Osteoblast (primary cell): Measurements from ENCODE around the gene TXNL4B. TPM values are rescaled to one million over a fixed set of nuclear protein-coding genes. Genes with fewer than 3 reads are reported as not detected.

ENCODE experiments used
- DNase-seq: peaks from one replicate; pipeline ENCODE4 v3.0.0; 2011; ENCODE audit warnings: low spot score, mixed read lengths; ENCODE audit not compliant: insufficient read length; ENCODE audit errors: missing footprints
- H2AFZ ChIP-seq: 2 replicates; pipeline ENCODE4 v1.6.0; 2011; ENCODE audit warnings: mild to moderate bottlenecking, low read length
- H3K27ac ChIP-seq: 2 replicates; pipeline ENCODE4 v1.5.1; 2011; ENCODE audit warnings: mild to moderate bottlenecking, low read depth, low read length, moderate library complexity
- H3K27me3 ChIP-seq: 2 replicates; pipeline ENCODE4 v1.6.0; 2012; ENCODE audit warnings: mild to moderate bottlenecking, control low read depth, inconsistent platforms, low read length, moderate library complexity; ENCODE audit not compliant: insufficient read depth
- H3K36me3 ChIP-seq: 2 replicates; pipeline ENCODE4 v1.5.1; 2011; ENCODE audit warnings: mild to moderate bottlenecking, low read length, control low read depth, moderate library complexity; ENCODE audit not compliant: insufficient read depth
- H3K4me1 ChIP-seq: 2 replicates; pipeline ENCODE4 v1.5.1; 2011; ENCODE audit warnings: mild to moderate bottlenecking, low read length, control low read depth, moderate library complexity; ENCODE audit not compliant: insufficient read depth
- H3K4me2 ChIP-seq: 2 replicates; pipeline ENCODE4 v1.6.0; 2011; ENCODE audit warnings: mild to moderate bottlenecking, low read length; ENCODE audit not compliant: insufficient read depth
- H3K4me3 ChIP-seq: fragments of 200-600 bp; sonication (generic); 3 replicates; pipeline ENCODE4 v1.5.1; 2012; ENCODE audit warnings: mild to moderate bottlenecking, low read length, inconsistent platforms; ENCODE audit not compliant: insufficient read depth
- H3K79me2 ChIP-seq: 2 replicates; pipeline ENCODE4 v1.6.0; 2012; ENCODE audit warnings: mild to moderate bottlenecking, low read length, control low read depth, inconsistent platforms; ENCODE audit not compliant: insufficient read depth
- H3K9me3 ChIP-seq: 2 replicates; pipeline ENCODE4 v1.5.1; 2011; ENCODE audit warnings: low read depth, low read length, control low read depth
- H4K20me1 ChIP-seq: 2 replicates; pipeline ENCODE4 v1.6.0; 2012; ENCODE audit warnings: mild to moderate bottlenecking, low read length, control low read depth; ENCODE audit not compliant: insufficient read depth
- CTCF ChIP-seq: IDR thresholded peaks from 2 replicates; pipeline ENCODE4 v1.5.1; 2011; ENCODE audit warnings: mild to moderate bottlenecking, low read depth, low read length, moderate library complexity; ENCODE audit errors: extremely low read depth
- total RNA-seq: library from RNA; depleted of rRNA; stranded (reverse); fragments of >200 nt; gene quantifications from 2 replicates; pipeline ENCODE4 v1.2.3, GENCODE V29; 2012

TXNL4B gene
- total RNA-seq, 1 donor = 12.3 TPM

- no peaks in the 10 kb centered on the region for H3K27me3 ChIP-seq
- no peaks in the 10 kb centered on the region for H3K36me3 ChIP-seq
- no peaks in the 10 kb centered on the region for H3K9me3 ChIP-seq
- no peak overlapping the region for H3K27ac ChIP-seq
- peak; percentile 29 for DNase-seq
- H4K20me1 ChIP-seq = no peaks in the 10 kb centered on the region
- H3K4me1 ChIP-seq = no peaks in the 10 kb centered on the region
- no peak overlapping the region for H3K4me3 ChIP-seq
- no peaks in the 10 kb centered on the region for H3K79me2 ChIP-seq
- TF ChIP-seq CTCF = no peak
- H3K4me2 ChIP-seq = no peak overlapping the region
- no peak overlapping the region for H2AFZ ChIP-seq
Observed at GRCh38 chr16:72122308-72122707, 28.9 kb upstream of the TXNL4B start.

GRCh38 chr16:72120026-72120425, 26.6 kb upstream of the TXNL4B start:
- no peaks in the 10 kb centered on the region for H3K4me1 ChIP-seq
- DNase-seq = no peak
- H3K9me3 ChIP-seq = no peaks in the 10 kb centered on the region
- TF ChIP-seq CTCF = no peak
- H3K4me2 ChIP-seq = no peak overlapping the region
- no peaks in the 10 kb centered on the region for H3K27me3 ChIP-seq
- H3K27ac ChIP-seq = no peak overlapping the region
- H3K79me2 ChIP-seq = no peaks in the 10 kb centered on the region
- H3K4me3 ChIP-seq = no peak overlapping the region
- no peaks in the 10 kb centered on the region for H4K20me1 ChIP-seq
- H2AFZ ChIP-seq = no peak overlapping the region
- no peaks in the 10 kb centered on the region for H3K36me3 ChIP-seq

- Histone ChIP-seq H3K27ac (no peak overlapping the region), H3K27me3 (no peaks in the 10 kb centered on the region), H3K4me1 (no peaks in the 10 kb centered on the region), H3K4me2 (no peak overlapping the region), H3K9me3 (no peaks in the 10 kb centered on the region), H2AFZ (no peak overlapping the region), H3K4me3 (no peak overlapping the region), H3K79me2 (no peaks in the 10 kb centered on the region), H3K36me3 (peaks cover 39% of the 10 kb centered on the region), H4K20me1 (no peaks in the 10 kb centered on the region)
- DNase-seq = peak; percentile 52
- TF ChIP-seq CTCF = no peak
Observed at GRCh38 chr16:72113616-72113945, 20.2 kb upstream of the TXNL4B start.

GRCh38 chr16:72112906-72113615, 19.6 kb upstream of the TXNL4B start:
- Histone ChIP-seq H4K20me1 (no peaks in the 10 kb centered on the region), H3K27me3 (no peaks in the 10 kb centered on the region), H3K79me2 (no peaks in the 10 kb centered on the region), H3K36me3 (peaks cover 44% of the 10 kb centered on the region), H2AFZ (no peak overlapping the region), H3K4me3 (no peak overlapping the region), H3K9me3 (no peaks in the 10 kb centered on the region), H3K4me2 (no peak overlapping the region), H3K27ac (no peak overlapping the region), H3K4me1 (no peaks in the 10 kb centered on the region)
- peak; percentile 64 for DNase-seq
- no peak for TF ChIP-seq CTCF
